ENCODE results near the gene ERI3.

Gene ERI3

DNA sequence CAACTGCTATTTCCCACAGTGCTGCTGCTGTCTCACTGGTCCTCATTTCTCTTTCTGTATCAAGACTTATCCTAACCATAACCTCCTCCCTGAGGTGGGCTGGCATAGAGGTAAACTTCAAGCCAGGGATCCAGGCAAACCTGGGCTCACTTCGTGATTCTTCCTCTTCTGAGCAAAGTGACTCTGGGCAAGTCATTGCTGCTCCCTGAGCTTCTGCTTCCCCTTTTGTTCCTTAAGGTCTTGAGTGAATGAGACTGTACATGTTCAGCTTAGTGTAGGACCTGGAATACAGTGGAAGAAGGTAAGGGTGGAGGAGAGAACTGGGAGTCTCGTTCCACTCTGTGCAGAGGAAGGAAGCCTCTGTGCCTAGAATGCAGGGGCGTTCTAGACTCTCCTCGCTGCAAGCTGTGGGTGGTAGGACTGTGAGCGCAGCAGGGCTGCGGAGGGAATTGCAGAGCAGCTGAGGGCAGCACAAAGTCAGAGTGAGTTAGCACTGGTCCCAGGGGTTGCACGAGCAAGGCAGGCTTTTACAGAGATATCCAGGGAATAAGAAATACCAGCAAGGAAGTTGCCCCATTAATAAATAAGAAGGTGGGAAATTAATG lies 11.4 kb upstream of the ERI3 start:
- no peak overlapping the region for H3K27ac ChIP-seq
- no peak for DNase-seq (ENCODE audit: low spot score)
- ChIA-PET POLR2A (ENCODE audit: low non-redundant PET) (no interaction called here), CTCF (no interaction called here)
- TF ChIP-seq, protein P1, sequence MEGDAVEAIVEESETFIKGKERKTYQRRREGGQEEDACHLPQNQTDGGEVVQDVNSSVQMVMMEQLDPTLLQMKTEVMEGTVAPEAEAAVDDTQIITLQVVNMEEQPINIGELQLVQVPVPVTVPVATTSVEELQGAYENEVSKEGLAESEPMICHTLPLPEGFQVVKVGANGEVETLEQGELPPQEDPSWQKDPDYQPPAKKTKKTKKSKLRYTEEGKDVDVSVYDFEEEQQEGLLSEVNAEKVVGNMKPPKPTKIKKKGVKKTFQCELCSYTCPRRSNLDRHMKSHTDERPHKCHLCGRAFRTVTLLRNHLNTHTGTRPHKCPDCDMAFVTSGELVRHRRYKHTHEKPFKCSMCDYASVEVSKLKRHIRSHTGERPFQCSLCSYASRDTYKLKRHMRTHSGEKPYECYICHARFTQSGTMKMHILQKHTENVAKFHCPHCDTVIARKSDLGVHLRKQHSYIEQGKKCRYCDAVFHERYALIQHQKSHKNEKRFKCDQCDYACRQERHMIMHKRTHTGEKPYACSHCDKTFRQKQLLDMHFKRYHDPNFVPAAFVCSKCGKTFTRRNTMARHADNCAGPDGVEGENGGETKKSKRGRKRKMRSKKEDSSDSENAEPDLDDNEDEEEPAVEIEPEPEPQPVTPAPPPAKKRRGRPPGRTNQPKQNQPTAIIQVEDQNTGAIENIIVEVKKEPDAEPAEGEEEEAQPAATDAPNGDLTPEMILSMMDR (conservative IDR thresholded peaks at IDR 0.05; ENCODE audit: low read depth) = no peak

DNA sequence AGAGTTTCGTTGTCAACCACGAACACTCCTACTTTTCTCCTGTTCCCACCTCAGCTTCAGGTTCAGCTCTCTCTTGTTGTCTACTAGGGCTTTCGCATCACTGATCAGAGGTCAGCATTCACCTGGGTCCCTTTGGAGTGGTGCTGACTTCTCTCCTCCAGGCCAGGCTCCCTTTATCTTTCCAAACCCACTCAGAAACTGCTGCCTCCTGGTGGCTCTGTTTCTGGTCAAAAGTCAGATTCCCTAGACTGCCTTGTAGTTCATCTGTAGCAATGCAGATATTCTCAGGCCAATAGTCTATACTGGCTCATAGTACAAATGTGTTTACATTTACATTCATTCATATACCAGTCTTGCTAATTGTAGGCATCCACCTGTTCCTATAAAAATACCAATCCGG lies 6.4 kb upstream of the ERI3 start:
- TF ChIP-seq, protein P1 (conservative IDR thresholded peaks at IDR 0.05; ENCODE audit: low read depth) = no peak
- CTCF ChIA-PET = interaction anchor here (0.7 kb wide), 1 partner anchor 765 kb away, joined by 3 read pairs; no protein-coding TSS in a partner anchor
- POLR2A ChIA-PET (ENCODE audit: low non-redundant PET) = no interaction called here
- DNase-seq (ENCODE audit: low spot score) = no peak
- no peak overlapping the region for H3K27ac ChIP-seq

DNA sequence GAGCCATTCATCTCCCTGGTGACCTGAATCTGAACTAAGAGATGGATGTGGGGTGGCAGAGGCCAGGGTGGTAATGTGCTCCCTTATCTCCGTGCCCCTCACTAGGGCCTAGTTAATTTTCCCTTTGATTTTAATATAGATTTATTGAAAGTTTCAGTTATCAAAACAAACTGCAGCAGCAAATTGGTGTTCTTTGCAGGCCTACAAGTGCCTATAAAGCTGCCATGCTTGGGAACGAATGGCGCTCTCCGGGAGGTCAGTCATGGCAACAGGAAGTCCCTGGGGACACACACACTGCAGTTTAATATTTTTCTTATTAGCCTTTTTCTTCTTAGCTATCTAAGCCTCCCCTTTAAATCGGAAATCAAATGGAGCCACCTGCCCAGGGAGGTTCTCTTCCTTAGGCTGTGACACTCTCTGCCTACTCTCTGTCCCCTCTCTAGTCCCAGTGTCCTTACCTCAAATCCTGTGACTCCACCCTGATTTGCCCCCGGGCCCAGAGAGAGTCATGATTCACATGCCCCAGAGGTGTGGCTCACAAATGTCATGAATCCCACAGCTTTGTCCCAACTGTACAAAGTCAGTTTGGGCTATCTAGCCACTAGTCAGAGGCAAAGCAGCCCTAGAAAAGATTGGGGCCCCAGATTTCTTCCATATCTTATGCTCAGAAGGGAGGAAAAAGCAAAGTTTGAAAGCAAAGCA lies 4.3 kb upstream of the ERI3 start:
- no peak overlapping the region for H3K27ac ChIP-seq
- POLR2A ChIA-PET (ENCODE audit: low non-redundant PET) = interaction anchor here (0.7 kb wide), 1 partner anchor 47 kb away, joined by 5 read pairs; no protein-coding TSS in a partner anchor
- no peak for DNase-seq (ENCODE audit: low spot score)
- TF ChIP-seq, protein P1 (conservative IDR thresholded peaks at IDR 0.05; ENCODE audit: low read depth) = no peak
- CTCF ChIA-PET = interaction anchor here (0.6 to 1.2 kb wide), 2 partner anchors 10 to 141 kb away, joined by 3 to 4 read pairs; no protein-coding TSS in a partner anchor

DNA sequence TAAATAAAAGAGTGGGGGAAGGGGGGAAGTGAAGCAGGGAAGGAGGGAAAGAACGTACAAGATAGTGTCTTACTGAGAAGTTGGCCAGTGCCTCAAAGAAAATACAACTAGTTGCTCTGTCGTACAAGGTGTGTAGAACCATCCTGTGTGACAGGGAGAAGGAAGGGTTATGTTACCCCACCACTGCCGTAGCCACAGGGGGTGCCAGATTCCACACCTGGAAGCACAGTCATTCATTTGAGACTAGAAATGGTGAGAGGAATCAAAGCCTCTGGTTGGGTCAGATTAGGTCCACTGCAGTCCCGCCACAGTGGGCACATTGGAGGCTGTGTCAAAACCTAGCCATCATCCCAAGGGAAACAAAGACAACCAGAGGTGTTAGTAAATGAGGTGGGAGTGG lies 2.7 kb upstream of the ERI3 start:
- POLR2A ChIA-PET (ENCODE audit: low non-redundant PET) = no interaction called here

GRCh38 chr1:44355582-44356305 lies 687 bp upstream of the ERI3 start:
- CTCF ChIA-PET = interaction anchor here (0.6 kb wide), 1 partner anchor 115 kb away, joined by 3 read pairs; no protein-coding TSS in a partner anchor
- POLR2A ChIA-PET (ENCODE audit: low non-redundant PET) = interaction anchor here (0.6 to 1.1 kb wide), 2 partner anchors 143 to 209 kb away, joined by 3 to 8 read pairs; no protein-coding TSS in a partner anchor
- no peak overlapping the region for H3K27ac ChIP-seq
- TF ChIP-seq, protein P1 (conservative IDR thresholded peaks at IDR 0.05; ENCODE audit: low read depth) = no peak
- DNase-seq (ENCODE audit: low spot score) = no peak

More for the DNA sequence above, 2.7 kb upstream of the ERI3 start:
- TF ChIP-seq, protein P1 (conservative IDR thresholded peaks at IDR 0.05; ENCODE audit: low read depth) = no peak
- CTCF ChIA-PET = interaction anchor here (0.7 kb wide), 1 partner anchor 85 kb away, joined by 5 read pairs; no protein-coding TSS in a partner anchor
- H3K27ac ChIP-seq = no peak overlapping the region
- DNase-seq (ENCODE audit: low spot score) = no peak

DNA sequence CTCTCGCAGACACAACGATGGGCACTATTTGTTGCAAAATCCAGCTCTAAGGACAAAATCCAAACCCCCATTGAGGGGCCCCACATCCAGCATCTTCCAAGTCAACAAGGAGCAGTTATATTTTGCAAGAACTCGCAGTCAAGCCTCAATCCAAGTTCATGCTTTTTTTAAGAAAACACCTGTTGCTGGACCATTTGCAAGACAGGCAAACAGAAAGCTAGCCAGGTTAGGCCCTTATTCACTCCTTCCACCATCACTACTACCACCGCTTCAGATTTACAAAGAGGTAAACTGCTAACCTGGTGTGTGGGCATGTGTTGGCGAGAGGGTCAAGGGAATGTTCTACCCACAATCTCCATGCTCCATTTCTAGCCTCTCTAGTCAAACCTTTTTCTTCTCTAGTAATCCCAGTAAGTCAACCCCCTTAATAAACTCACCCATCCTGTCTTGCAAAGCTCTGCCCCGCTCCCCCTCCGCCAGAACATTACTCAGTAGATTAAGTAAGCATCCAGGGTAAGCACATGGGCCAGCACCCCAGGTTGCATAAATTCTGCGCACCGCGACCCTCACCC lies 703 bp downstream of the ERI3 start:
- peak overlapping the region; percentile 60 for H3K27ac ChIP-seq
- TF ChIP-seq, protein P1 (conservative IDR thresholded peaks at IDR 0.05; ENCODE audit: low read depth) = no peak
- CTCF ChIA-PET = no interaction called here
- DNase-seq (ENCODE audit: low spot score) = no peak
- POLR2A ChIA-PET (ENCODE audit: low non-redundant PET) = interaction anchor here (0.6 kb wide), 1 partner anchor 145 kb away, joined by 4 read pairs; no protein-coding TSS in a partner anchor
